HepG2 (cell line): Measurements from ENCODE around the gene HDAC5. TPM values are rescaled to one million over a fixed set of nuclear protein-coding genes. Genes with fewer than 3 reads are reported as not detected.

ENCODE experiments used
- CBFB ChIP-seq: sonication (generic); formaldehyde crosslinking; IDR thresholded peaks from 2 replicates; pipeline ENCODE4 v1.4.0; 2020; ENCODE audit warnings: missing genetic modification reagents
- CREM ChIP-seq, 2 experiments: sonication (generic) in 1 of 2; formaldehyde crosslinking in 1 of 2; IDR thresholded peaks; 2 replicates each; pipeline versions ENCODE4 v1.4.0 to v1.6.1; 2016 to 2020; ENCODE audit warnings: antibody characterized with exemption in 1 of 2, mild to moderate bottlenecking in 1 of 2, missing genetic modification reagents in 1 of 2
- FOSL1 ChIP-seq: sonication (generic); formaldehyde crosslinking; IDR thresholded peaks from 2 replicates; pipeline ENCODE4 v1.9.0; 2021; ENCODE audit warnings: missing genetic modification reagents, borderline replicate concordance
- GATAD2A ChIP-seq: IDR thresholded peaks from 2 replicates; pipeline ENCODE4 v1.6.1; 2016
- HBP1 ChIP-seq: IDR thresholded peaks from 2 replicates; pipeline ENCODE4 v1.6.1; 2016; ENCODE audit warnings: low read depth, control low read depth
- HMG20A ChIP-seq: IDR thresholded peaks from 2 replicates; pipeline ENCODE4 v1.6.1; 2016; ENCODE audit warnings: borderline replicate concordance
- IRF2 ChIP-seq: IDR thresholded peaks from 2 replicates; pipeline ENCODE4 v1.6.1; 2018; ENCODE audit warnings: missing genetic modification reagents, missing compliant biosample characterization
- KDM1A ChIP-seq: IDR thresholded peaks from 2 replicates; pipeline ENCODE4 v1.6.1; 2016; ENCODE audit warnings: missing compliant biosample characterization
- NFATC3 ChIP-seq: sonication (generic); formaldehyde crosslinking; IDR thresholded peaks from 2 replicates; pipeline ENCODE4 v1.5.1; 2020; ENCODE audit warnings: mild to moderate bottlenecking, missing genetic modification reagents
- PAWR ChIP-seq: sonication (generic); formaldehyde crosslinking; IDR thresholded peaks from 2 replicates; pipeline ENCODE4 v1.4.0; 2020; ENCODE audit warnings: missing genetic modification reagents, mild to moderate bottlenecking, borderline replicate concordance
- PPARG ChIP-seq: conservative IDR thresholded peaks from 2 replicates; pipeline ENCODE4 v1.6.1; 2016; ENCODE audit warnings: missing biosample characterization, missing genetic modification reagents
- REL ChIP-seq: sonication (generic); formaldehyde crosslinking; conservative IDR thresholded peaks from 2 replicates; pipeline ENCODE4 v1.8.0; 2022; ENCODE audit warnings: mild to moderate bottlenecking, missing genetic modification reagents, moderate library complexity
- RELA ChIP-seq: sonication (generic); formaldehyde crosslinking; IDR thresholded peaks from 2 replicates; pipeline ENCODE4 v1.4.0; 2020; ENCODE audit warnings: missing genetic modification reagents
- SOX6 ChIP-seq, 2 experiments: fragments of 450-650 bp in 1 of 2; sonication (generic) in 1 of 2; formaldehyde crosslinking in 1 of 2; IDR thresholded peaks; 2 replicates each; pipeline versions ENCODE4 v1.4.0 to v1.6.1; 2017 to 2020; ENCODE audit warnings: antibody characterized with exemption in 1 of 2, mild to moderate bottlenecking in 1 of 2, missing genetic modification reagents in 1 of 2
- TEF ChIP-seq: sonication (generic); formaldehyde crosslinking; IDR thresholded peaks from 2 replicates; pipeline ENCODE4 v1.5.0; 2020; ENCODE audit warnings: missing genetic modification reagents
- THAP8 ChIP-seq: sonication (generic); formaldehyde crosslinking; IDR thresholded peaks from 2 replicates; pipeline ENCODE4 v1.5.1; 2020; ENCODE audit warnings: missing genetic modification reagents, mild to moderate bottlenecking, borderline replicate concordance
- XRCC5 ChIP-seq: fragments of 200-400 bp; formaldehyde crosslinking; optimal IDR thresholded peaks from 2 replicates; pipeline ENCODE3; 2017; ENCODE audit warnings: mild to moderate bottlenecking, low read length
- ZBTB21 ChIP-seq: sonication (generic); formaldehyde crosslinking; IDR thresholded peaks from 2 replicates; pipeline ENCODE4 v1.4.0; 2020; ENCODE audit warnings: missing genetic modification reagents
- ZFP36L1 ChIP-seq: sonication (generic); formaldehyde crosslinking; IDR thresholded peaks from 2 replicates; pipeline ENCODE4 v1.8.0; 2022; ENCODE audit warnings: mild to moderate bottlenecking, missing genetic modification reagents, moderate library complexity
- ZNF282 ChIP-seq: fragments of 450-650 bp; IDR thresholded peaks from 2 replicates; pipeline ENCODE4 v1.6.1; 2018; ENCODE audit not compliant: partially characterized antibody
- ZNF343 ChIP-seq: sonication (generic); formaldehyde crosslinking; IDR thresholded peaks from 2 replicates; pipeline ENCODE4 v1.4.0; 2020; ENCODE audit warnings: mild to moderate bottlenecking, missing genetic modification reagents
- ZNF383 ChIP-seq: sonication (generic); formaldehyde crosslinking; IDR thresholded peaks from 2 replicates; pipeline ENCODE4 v1.4.0; 2020; ENCODE audit warnings: missing genetic modification reagents, mild to moderate bottlenecking, borderline replicate concordance
- ZNF558 ChIP-seq: sonication (generic); formaldehyde crosslinking; IDR thresholded peaks from 2 replicates; pipeline ENCODE4 v1.9.0; 2022; ENCODE audit warnings: mild to moderate bottlenecking, missing genetic modification reagents, borderline replicate concordance
- ZNF704 ChIP-seq: sonication (generic); formaldehyde crosslinking; IDR thresholded peaks from 2 replicates; pipeline ENCODE4 v1.8.1; 2023; ENCODE audit warnings: mild to moderate bottlenecking, inconsistent platforms, moderate library complexity, missing genetic modification reagents, borderline replicate concordance
- ZNF737 ChIP-seq: sonication (generic); formaldehyde crosslinking; IDR thresholded peaks from 2 replicates; pipeline ENCODE4 v1.5.0; 2020; ENCODE audit warnings: missing genetic modification reagents, mild to moderate bottlenecking, borderline replicate concordance
- ZNF878 ChIP-seq: sonication (generic); formaldehyde crosslinking; IDR thresholded peaks from 2 replicates; pipeline ENCODE4 v1.8.1; 2023; ENCODE audit warnings: mild to moderate bottlenecking, missing genetic modification reagents, moderate library complexity
- polyA plus RNA-seq, 8 experiments: library from polyadenylated mRNA; depleted of rRNA in 3 of 8; stranded (reverse) in 7 of 8; unstranded in 1 of 8; fragments of >200 nt; fragmentation: Illumina TruSeq in 4 of 8; extraction: Trizol in 4 of 8; gene quantifications; 2 replicates each; pipeline versions ENCODE4 v1.2.1 to v1.2.3, GENCODE V29; 2011 to 2016; ENCODE audit warnings: low read depth in 4 of 8, missing spikeins in 1 of 8, mixed read lengths in 1 of 8; ENCODE audit not compliant: insufficient read depth in 1 of 8
- total RNA-seq, 5 experiments: library from RNA; depleted of rRNA; stranded (reverse); fragments of >200 nt; fragmentation: Illumina TruSeq; extraction: Trizol; gene quantifications; 2 replicates each; pipeline ENCODE4 v1.2.3, GENCODE V29; 2016; ENCODE audit warnings: low read depth in 1 of 5

The HDAC5 gene
- total and polyA plus RNA-seq, 2 of the 13 experiments (the other 11 are each of a cell fraction or from before 2014, with no cell fraction given): 46.4 to 85.4 TPM

- TF ChIP-seq ZNF878 (CRISPR knock-in tag) (no peak), NFATC3 (CRISPR knock-in tag) (0 out of 2 replicates have a peak, but pooled peaks have one; percentile 75), ZBTB21 (CRISPR knock-in tag) (peak; percentile 46; the same call in 1 of the 2 replicates), ZNF343 (CRISPR knock-in tag) (peak; percentile 89), KDM1A (CRISPR knock-in tag) (peak; percentile 80), PAWR (CRISPR knock-in tag) (peak; percentile 91; the same call in 1 of the 2 replicates), FOSL1 (CRISPR knock-in tag) (peak; percentile 73; the same call in 1 of the 2 replicates), SOX6 (IDR thresholded peaks at IDR 0.05) (no peak), SOX6 (CRISPR knock-in tag; IDR thresholded peaks at IDR 0.05) (peak; percentile 92), ZFP36L1 (CRISPR knock-in tag) (no peak; the same call in 1 of the 2 replicates), IRF2 (peak; percentile 79), RELA (CRISPR knock-in tag) (peak; percentile 72; the same call in 1 of the 2 replicates), ZNF704 (CRISPR knock-in tag) (no peak; the same call in 1 of the 2 replicates), REL (CRISPR knock-in tag) (0 out of 2 replicates have a peak, but pooled peaks have one; percentile 60), CREM (IDR thresholded peaks at IDR 0.05) (peak; percentile 88), CREM (CRISPR knock-in tag; IDR thresholded peaks at IDR 0.05) (no peak), TEF (CRISPR knock-in tag) (no peak), HBP1 (CRISPR knock-in tag) (0 out of 2 replicates have a peak, but pooled peaks have one; percentile 73), HMG20A (CRISPR knock-in tag) (peak; percentile 74; the same call in 1 of the 2 replicates), ZNF383 (CRISPR knock-in tag) (peak; percentile 85; the same call in 1 of the 2 replicates), ZNF558 (CRISPR knock-in tag) (peak; percentile 70; the same call in 1 of the 2 replicates), GATAD2A (peak; percentile 94), ZNF737 (0 out of 2 replicates have a peak, but pooled peaks have one; percentile 21), ZNF282 (no peak), PPARG (peak; percentile 95), XRCC5 (peak; percentile 59), CBFB (0 out of 2 replicates have a peak, but pooled peaks have one; percentile 47), THAP8 (CRISPR knock-in tag) (no peak)
Measured at GRCh38 chr17:44108440-44109311, 14.8 kb downstream of the HDAC5 start (continued).
